HG03439 (cell line): ENCODE measurements around the gene ZRANB3.
A peak's percentile ranks its signal among the peaks of the same experiment; 100 is the strongest.

Experiments
- ATAC-seq: cut with Tn5 transposase; IDR thresholded peaks from one replicate; pipeline ENCODE4 v1.9.1; 2021; ENCODE audit warnings: mild to moderate bottlenecking, moderate library complexity; ENCODE audit not compliant: unreplicated experiment

Gene ZRANB3

DNA sequence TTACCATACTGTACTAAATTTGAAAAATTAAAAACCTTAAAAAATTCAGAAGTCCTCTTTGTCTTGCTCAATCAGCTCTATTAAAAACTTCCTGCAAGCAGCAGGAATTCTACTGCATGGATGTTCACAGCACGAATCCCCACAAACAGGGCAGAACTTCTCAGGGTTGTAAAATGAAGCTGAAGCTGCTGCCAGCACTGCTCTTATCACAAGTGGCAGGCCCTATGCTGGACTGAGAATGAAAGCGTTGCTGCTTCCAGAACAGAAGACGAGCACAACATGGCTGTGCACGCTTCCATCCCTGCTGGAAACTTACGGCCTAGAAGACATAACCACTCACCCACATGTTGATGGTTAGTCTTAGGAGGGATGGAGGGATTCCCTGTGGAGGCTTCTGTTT lies 345.0 kb downstream of the ZRANB3 start:
- no peak for ATAC-seq

DNA sequence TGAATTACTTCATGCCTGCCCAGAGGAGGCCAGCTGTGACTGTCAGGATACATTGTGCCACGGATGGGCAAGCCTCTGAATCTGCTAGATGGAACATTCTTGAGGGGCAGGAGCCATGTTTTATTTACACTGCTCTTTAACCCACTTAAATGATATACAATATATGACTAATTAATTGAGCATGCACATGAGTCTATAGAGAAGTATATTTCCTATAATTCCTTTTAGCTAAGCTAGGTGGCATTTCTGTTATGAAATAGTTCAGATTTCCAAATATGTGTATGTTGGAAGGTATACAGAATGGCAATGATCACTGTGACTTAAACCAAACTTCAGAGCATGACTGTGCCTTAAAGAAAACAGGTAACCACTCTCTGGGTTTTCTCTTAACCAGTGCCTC lies 347.2 kb downstream of the ZRANB3 start:
- no peak for ATAC-seq

DNA sequence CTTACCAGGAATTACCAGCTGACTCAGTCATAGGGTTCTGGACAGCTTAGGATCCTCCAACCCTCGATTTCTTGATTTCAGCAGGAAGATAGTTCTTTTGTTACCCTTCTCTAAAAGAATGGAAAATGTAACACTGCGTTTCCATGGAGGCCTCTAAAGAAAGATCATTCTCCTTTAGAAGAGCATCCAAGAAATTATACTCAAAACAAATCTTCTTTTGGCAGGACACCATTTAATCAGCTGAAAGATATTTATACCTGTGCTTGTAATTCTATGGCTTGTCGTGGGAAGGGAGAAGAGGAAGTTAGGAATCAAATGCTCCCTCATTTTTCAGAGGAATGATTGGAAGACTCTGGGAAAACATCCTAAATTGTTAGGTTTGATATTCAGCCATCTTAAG lies 348.4 kb downstream of the ZRANB3 start:
- no peak for ATAC-seq

DNA sequence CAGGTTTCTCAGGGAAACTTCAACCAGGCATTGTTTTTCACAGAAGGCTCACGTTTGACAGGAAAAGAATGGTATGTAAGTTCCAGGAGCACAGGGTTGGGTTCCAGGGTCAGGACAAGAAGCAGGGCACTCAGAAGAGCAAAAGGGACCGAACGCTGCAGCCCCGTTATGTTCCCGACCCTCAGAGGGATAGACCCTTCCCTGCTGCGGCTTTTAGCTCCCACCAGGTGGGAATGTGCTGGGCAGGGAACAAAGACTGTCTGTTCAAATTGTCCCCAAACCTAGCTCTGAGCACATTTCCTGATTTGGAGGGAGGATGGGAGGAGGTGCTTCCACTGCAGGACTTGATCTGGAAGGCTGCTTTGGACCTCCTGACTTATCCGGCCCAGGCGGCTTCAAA lies 348.8 kb downstream of the ZRANB3 start:
- no peak for ATAC-seq

DNA sequence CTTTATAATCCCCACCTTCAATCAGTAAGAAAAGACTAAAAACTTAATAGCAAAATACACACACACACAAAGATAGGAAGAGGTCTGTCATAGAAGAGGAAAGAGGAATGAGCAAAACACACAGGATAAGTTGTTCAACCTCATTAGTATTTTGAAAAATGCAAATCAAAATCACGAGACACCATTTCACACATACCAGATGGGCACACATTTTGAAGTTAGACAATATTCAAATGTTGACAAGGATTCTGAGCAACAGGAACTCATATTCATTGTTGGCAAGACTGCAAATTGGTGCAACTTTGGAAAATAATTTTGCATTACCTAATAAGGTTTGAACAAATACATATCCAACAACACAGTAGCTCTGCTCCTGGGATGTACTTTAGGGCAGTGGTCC lies 351.3 kb downstream of the ZRANB3 start:
- ATAC-seq: no peak

DNA sequence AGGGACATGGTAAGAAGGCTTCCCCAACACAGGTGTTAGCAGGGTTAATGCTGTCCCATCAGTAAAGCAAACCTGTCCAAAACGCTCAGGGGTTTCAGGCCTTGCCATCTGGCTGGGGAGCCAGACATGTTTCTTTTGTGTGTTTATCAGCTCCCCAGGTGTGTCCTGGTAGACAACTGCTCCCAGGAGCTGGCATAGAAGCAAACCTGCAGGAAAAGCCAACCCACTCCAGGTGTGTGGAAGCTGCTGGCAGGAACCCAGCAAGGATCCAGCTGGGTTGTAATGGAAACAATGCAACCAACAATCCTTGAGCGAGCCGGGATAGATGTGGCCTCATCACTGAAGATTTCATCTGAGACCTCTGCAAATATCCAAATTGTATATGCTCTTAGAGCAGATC lies 355.8 kb downstream of the ZRANB3 start:
- no peak for ATAC-seq

DNA sequence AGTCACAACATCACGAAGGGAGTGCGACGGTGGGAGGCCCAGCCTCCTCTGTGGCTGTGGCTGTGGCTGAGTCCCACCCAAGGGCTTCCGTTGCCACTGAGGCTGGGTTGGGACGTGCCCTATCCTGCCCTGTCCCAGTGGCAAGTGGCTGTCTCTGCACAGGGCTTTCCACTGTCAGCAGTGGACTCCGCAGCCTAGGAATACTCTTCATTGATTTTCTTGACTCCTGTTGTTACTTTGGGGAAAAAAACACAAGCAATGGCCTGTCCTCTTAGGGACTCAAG lies 356.3 kb downstream of the ZRANB3 start:
- ATAC-seq: no peak

DNA sequence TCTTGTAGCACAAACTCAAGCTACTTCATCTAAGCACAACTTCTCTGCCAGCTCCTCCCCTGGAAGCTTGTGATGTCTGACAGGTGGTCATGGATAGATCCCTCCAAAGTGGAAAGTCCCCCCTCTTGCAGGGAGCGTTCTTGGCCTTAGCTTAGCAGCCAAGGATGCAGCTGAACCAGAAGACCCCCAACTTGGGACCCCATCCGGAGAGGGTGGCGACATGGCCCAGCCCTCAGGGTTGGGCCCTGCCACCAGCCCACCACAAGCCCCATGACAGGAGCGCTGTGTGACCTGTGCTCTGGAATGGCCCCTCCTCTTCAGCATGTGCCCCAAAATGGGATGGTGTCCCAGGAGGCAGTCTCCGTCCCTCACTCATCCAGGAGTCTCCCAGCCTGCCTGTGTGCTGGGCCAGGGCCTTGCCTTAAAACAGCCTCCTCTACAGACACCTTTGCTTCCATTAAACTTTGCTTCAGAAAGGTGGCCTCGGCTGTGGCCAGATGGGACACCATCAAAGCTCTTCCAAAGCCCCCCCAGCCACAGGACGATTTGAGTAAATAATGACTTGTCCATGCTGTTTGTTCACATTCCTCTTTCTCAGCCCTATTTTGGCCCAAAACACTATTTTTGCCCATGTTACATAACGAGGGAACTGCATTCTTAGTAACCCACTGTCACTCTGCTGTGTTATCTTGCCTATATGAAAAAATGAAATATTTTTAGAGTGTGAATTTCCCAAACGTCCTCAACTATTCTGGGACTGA lies 356.8 kb downstream of the ZRANB3 start:
- ATAC-seq: no peak

DNA sequence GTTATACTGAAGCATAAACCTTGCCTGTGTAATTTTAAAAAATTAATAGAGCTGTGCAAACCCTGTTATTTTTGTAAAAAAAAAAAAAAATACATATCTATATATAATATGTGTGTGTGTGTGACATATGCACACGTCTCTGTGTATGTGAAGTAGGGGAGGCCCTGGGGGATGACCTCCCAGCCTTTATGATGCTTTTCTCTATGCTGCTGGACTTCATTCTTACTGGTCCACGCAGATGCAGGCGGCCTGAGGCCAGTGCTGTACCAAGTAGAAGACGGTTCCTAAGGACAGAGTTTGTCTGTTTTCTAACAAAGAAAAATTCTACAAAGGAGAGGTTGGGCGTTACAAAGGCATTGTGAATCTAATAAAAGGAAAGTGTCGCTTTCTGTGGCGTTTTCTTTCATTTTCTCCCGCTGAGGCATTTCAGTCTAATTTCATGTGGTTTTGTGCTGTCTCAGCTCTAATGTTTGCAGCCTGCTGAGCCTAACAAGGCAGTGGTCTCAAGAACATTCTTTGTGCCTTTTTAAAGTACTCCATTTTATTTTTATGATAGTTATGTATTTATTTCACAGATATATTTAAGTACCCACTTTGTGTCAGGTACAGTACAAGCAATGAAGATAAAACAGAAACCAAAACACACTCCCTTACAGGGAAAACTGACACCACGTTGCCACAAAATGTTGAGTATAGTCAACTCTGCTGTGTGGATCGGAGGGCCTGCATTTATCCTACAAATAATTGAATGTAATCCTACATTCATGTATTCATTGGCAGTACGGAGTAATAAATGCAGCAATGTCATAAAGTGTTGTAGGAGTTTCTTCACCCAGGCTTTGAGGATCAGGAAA lies 360.9 kb downstream of the ZRANB3 start:
- ATAC-seq: no peak

DNA sequence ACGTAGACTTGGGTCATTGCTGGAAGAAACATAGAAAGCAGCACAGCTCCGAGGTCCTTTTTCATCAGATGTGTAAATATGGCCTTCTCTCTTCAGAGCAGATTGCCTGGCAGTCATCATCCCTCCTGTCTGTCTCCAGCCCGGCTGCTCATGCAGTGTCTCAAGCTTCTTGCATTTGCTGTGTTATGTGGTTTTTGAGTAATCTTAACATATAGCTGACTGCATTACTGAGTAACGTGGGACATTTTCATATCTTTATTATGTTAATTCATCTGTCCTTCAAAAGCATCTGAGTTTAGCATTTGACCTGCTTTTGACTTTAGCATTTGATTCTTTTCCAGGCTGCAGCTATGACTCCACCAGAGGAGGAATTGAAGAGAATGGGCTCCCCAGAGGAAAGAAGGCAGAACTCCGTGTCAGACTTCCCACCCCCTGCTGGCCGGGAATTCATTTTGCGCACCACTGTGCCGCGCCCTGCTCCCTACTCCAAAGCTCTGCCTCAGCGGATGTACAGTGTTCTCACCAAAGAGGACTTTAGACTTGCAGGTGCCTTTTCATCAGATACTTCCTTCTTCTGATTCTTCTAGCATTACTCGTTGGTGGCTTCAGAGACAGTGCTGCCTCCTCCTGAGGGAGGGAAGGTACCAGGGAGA lies 362.7 kb downstream of the ZRANB3 start:
- ATAC-seq: no peak

DNA sequence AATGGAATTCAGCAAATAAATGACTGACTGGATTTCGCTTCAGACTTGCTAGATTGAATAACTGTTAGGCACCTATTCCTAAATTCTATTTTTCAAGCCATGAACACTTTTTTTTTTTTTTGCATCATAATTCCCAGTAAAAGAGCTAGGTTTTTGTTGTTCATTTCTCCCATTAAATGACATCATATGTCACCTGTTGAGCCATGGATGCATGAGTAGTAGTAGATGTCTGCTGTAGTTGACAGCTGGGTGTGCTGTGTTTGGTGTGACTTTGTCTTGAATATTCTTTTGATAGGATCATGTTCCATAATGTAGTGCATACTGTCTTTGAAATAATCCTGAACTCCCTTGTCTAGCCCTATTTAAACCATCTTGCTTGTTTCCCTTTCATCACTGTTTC lies 363.7 kb downstream of the ZRANB3 start:
- no peak for ATAC-seq

DNA sequence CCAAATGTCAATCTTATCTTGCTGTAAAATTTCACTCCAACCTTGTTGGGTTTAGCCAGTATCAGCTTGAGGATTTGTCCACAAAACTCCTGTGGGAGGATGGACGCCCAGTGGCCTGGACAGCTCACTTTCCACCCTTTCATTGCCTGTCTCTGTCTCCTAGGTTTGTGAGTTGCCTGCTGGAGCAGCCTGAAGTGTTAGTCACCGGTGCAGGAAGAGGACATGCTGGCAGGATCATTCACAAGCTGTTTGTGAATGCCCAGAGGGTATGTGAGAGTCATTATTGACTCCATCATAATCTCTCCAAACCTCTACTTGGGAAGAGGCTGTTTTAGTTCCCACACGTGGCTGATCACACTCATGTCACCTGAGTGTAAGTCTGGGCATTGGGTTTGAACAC lies 366.6 kb downstream of the ZRANB3 start:
- no peak for ATAC-seq

DNA sequence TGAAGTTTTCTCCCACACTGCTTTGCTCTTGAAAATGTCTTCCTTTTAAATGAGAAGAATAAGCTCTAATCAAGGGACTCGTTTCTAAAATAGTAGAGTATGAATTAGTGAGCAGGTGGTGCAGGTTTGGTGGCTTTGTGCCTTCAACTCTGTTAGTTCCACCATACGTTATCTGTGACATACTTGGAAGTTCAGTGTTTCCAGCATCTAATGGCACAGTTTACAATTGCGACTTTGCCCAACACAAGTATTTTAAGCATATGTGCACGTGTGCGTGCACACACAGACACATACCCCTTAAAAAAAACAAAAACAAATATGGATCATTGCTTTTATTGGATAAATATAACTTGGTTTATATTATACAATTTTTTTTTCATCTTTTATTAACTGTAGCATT lies 367.1 kb downstream of the ZRANB3 start:
- no peak for ATAC-seq

DNA sequence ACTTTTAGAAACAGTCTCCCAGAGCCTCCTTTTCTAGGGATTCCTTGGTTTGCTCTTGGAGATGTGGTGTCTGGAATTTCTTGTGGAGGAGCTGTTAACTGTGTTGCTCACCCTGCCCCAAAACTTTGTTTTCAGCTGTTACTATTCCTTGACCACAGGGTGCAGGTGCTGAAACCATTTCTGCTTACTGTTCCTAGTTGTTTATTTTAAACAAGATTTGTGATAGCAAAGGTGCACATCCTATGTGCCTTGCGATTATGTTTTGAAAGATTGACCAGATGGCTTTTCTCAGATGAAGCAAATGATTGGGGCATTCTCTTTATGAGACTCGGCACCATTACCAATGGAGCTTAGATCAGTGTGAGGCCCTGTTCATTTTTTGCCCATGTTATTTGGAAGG lies 367.7 kb downstream of the ZRANB3 start:
- ATAC-seq: peak; percentile 50

DNA sequence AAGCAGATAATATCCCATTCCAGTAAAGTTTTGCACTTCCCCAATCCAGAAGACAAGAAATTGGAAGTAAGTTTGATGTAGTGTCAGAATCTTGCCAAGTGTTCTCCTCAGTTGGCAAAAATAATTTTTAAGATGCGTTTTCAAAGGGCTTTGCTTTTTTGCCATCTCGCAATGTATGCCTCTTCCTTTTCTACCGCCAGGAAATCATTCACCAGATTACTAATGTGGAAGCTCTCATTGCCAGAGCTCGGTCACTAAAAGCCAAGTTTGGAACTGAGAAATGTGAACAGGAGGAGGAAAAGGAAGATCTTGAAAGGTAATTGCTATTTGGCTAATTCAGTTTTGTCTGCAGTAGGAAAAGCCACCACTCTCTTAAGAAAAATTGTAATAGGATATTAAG lies 368.2 kb downstream of the ZRANB3 start:
- peak; percentile 4 for ATAC-seq

DNA sequence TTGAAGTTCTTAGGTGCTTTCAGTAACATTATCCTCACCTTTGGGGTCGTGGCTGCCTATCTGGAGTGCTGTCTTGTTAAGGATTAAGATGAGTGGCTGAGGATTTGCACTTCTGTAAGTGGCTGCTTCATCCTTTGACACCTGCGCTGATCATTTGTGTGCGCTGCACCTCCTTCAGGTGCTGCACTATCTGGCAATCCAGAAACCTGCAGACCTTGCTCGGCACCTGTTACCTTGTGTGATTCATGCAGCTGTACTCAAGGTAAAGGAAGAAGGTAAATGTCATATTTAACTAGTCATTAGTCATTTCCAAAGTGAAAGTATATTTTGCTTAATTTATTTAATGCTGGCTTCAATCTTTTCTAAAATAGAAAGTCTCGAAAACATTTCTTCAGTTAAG lies 368.6 kb downstream of the ZRANB3 start:
- ATAC-seq: no peak

DNA sequence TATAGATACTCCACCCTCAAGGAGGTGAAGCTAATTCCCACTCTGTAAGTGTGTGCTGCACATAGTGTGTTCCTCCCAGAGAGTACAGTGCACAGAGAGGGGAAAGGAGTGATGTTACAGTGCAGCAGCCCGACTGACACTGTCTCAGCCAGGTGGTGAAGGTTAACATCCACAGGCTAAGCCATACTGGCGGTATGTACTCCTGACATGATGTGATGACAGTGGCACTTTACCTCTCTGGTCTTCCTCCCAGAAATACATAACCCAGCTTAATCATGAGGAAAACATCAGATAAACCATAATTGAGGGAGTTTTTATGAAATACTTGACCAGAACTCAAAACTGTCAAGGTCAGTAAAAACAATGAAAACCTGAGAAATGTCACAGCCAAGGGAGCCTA lies 371.8 kb downstream of the ZRANB3 start:
- ATAC-seq: no peak

DNA sequence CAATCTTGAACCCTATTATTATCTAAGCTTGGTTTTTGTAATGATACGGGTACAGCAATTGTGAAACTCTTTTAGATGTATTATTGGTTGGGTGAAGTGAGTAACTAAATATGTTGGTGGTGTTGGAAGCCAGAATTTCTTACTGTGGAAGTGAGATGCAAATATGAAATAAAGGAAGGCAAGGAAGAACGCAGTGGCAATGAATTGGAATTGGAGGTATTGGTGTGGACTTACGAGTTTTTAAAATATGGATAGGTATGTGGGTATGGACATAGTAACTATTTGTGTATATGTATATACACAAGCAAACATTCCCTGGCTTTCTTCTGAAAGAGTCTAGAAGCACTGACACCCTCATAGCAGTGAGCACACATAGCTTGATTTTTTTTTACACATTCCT lies 373.2 kb downstream of the ZRANB3 start:
- no peak for ATAC-seq

DNA sequence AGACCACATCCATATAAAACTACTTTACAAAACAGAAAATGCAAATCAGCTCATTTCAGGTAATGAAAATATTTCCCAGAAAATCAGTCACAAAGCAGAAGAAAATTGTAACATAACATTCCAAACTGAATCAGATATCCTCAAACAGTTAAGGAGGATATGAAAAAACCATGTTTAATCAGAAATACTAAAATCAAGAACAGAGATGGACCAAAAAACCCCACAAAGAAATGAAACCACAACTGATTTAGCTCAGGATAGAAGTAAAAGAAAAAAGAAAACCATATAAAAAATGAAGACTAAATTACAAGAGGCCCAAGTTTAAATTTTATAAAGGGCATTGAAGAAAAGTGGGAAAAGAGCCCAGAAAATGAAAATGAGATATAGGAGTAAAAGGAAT lies 376.1 kb downstream of the ZRANB3 start:
- no peak for ATAC-seq

DNA sequence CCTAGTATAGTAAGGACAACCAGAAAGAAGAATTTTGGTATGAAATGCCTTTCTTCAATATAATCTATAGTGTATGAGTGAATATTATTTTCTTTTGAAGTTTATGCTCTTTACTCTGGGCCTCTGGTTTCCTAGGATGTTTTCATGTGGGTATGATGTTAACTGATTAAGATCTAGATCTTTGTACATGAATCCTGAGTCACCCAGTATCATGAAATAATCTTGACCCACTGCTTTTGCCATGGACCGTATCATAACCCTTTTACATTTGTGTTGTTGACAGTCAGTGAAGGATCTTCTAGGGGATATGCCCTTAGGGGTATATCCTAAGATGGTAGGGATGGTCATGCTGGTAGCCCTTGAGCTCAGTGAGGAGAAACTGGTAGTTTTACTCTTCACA lies 378.7 kb downstream of the ZRANB3 start:
- ATAC-seq: no peak

DNA sequence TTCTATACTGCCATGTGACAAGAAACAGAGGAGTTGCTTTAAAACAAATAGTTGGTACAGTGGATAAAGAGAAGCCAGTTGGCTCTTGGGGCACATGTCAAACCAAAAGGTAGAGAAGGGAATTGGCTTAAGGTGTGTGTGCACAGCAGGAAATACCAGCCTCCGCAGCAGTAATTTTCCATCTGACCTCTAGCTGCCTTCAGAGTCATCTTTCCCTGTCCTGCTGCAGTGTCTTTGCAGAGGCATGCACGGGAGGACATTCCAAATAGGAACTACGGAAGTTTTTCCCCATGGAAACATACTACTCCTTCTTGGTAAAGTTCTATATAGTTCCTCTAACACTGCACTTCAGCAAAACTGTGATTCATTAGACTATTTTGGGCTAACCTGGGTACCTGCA lies 379.4 kb downstream of the ZRANB3 start:
- ATAC-seq: no peak

DNA sequence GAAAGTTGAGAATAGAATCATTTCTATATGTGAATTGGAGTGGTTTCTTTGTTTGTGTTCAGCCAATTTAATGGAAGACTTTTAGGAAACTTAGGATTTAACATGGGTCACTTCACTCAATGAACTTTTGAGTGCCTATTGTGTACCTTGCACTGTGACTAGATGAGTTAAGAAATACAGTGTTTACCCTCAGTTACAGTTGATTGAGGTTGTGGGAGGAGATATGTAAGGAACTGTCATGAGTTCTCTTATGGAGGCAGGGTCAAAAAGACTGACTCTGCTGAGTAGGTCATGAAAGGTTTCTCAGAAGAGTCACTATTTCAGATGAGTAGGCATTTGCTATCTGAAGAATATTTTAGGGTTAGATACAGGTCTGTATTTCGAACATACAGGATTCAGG lies 380.3 kb downstream of the ZRANB3 start:
- no peak for ATAC-seq
